ENCODE measurements around the gene ATP11A. TPM values are rescaled to one million over a fixed set of nuclear protein-coding genes. Genes with fewer than 3 reads are reported as not detected.

ATP11A gene
- total RNA-seq, 1 experiment from 2014 or later, result 8.8 TPM

DNA sequence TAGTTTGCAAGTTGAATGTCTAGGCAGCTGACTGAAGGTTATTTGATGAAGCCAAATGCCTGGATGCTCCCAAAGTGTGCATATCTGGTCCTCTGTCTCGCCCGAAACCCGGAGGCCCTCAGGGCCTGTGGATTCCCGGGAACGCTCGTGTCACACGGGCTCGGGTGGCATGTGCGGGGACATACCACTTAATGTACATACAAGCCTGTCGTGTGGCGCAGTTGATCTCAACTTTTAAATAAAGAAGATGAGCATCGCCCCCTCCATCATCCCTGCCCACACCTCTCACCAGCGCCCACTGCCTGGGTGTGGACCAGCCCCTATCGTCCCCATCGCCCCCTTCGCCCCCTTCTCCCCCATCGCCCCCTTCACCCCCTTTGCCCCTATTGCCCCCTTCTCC, 33.9 kb downstream of the ATP11A start:
- DNase-seq (ENCODE audit: low spot score), result no peak

DNA sequence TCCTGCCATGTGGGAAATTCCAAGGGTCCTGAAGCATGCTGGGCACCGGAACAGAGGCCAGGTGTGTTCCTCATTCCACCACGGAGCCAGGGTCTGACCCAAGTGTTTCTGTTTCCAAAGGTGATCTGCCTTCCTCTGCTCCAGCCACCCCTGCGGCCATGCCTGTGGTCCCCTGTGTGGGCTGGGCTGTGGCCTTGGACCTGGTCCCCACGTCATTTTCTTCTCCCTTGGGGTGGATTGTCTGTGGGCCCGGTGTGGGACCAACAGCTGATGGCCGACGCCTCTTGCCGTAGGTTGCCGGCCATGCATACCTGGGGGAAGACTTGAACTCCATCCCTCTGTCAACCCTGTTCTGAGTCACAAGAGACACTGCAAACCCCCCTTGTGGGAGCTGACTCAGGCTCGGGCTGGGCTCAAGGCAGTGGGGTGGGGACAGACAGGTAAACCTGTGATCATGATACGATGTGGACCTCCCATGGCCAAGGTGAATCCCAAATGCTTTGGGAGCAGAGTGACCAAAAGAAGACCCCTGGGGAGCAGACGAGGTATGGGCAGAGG, 35.0 kb downstream of the ATP11A start:
- DNase-seq (ENCODE audit: low spot score), result no peak

DNA sequence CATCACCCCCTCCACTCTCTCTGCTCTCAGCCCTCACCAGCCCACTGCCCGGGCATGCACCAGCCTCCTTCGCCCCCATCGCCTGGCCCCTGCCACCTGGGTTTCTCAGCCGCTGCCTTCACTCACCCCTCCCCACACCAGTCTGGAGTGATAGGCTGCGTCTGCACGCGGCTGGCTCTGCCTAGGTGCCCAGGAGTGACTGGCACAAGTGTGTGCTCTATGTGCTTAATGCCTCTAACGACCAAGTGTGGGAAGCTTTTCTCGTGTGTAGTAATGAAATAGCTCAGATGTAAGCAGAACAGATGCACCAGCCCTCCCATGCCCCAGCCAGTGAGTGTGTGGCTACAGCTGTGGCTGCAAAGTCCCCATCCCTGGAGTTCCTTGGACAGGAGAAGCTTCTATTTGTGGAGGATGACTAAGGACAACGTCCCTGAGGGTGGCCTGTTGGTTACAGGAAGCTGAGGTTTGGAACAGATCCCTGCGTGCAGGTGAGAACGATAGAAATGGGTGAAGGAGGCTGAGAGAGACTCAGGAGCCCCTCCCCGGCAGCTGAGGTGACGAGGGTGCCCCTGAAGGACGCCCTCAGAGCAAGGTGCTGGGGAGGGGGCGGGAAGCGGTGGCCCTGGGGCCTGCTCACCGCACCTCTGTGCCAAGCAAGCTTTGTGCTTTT, 35.6 kb downstream of the ATP11A start:
- DNase-seq (ENCODE audit: low spot score), result peak; percentile 93

DNA sequence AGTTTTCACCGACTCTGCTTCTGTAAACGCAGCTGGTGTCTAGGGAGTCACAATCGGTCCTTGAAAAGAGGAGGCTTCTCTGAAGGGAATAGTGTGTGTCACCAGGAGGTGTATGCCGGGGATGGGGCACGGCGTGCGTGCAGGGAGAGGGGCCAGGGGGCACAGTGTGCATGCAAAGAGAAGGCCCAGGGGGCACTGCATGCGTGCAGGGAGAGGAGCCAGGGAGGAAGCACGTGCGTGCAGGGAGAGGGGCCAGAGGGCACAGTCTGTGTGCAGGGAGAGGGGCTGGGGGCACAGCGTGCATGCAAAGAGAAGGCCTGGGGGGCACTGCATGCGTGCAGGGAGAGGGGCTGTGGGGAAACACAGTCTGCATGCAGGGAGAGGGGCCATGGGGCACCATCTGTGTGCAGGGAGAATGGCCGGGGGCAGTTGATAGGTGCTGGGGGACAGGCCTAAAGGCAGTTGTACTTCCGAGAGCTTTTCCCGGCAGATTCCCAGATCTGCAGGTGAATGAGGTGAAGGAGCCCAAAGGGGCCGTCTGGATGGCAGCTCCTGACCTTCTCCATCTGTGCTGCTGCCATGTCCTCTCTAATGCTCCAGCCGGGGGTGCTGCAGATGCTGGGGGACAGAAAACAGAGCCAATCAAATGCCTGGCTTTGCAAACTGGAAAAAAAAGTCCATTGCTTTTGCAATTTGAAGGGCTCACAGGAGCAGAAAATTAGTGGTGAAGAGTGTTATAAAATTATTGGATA, 36.4 kb downstream of the ATP11A start:
- DNase-seq (ENCODE audit: low spot score), result no peak

DNA sequence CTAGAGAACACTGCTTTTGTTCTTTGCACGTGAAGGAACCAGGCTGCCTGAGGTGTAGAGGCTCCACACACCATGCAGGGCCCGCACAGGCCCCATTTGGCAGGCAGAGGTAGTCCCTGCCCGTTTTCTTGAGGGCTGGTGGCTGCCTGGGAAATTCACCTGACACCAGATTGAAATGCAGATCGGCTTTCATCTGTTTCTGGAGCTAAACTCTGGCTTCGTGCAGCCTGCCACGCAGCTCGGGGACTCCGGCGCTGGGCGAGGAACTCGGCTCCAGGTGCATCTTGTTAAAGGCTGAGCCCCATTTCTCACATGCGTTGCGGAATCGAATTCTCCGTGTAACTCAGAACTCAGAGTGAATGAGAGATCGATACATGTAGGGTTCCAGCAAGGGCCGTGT, 37.7 kb downstream of the ATP11A start:
- no peak for DNase-seq (ENCODE audit: low spot score)

DNA sequence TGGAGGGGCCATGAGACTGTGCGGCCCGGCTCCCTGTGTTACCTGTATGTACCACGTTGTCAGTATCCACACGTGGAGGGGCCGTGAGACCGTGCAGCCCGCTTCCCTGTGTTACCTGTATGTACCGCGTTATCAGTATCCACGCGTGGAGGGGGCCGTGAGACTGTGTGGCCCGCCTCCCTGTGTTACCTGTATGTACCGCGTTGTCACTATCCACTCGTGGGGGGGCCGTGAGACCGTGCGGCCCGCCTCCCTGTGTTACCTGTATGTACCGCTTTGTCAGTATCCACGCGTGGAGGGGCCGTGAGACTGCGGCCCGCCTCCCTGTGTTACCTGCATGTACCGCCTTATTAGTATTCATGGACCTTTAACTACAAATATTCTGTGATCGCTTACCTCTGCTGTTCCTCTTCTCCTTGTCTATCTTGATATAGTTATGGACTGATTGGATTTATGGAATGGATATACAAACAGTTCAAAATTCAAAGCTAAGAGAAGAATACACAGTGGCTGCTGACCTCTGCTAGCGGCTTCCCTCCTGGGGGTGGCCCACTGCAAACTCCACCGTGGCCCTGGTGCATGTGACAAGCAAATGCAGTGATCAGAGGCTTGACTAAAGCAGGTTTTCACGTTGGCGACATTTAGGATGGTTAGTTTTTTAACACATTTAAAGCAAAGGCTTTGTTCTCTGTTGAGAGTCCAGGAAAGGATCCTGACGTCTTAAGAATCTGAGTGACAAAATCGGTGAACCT, 38.7 kb downstream of the ATP11A start:
- DNase-seq (ENCODE audit: low spot score), result no peak

DNA sequence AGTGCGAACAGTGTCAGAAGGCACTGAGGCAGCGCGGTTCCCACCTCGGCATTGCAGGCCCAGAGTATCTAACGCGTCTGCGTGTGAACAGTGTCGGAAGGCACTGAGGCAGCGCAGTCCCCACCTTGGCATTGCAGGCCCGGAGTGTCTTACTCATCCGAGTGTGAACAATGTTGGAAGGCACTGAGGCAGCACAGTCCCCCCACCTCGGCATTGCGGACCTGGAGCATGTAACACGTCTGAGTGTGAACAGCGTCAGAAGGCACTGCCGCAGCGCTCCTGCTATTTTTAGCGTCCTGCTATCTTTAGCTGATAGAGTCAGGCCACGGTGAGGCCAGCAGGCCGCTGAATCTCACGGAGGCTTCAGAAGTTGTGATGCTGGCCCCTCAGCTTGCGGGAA, 39.6 kb downstream of the ATP11A start:
- DNase-seq (ENCODE audit: low spot score), result no peak

DNA sequence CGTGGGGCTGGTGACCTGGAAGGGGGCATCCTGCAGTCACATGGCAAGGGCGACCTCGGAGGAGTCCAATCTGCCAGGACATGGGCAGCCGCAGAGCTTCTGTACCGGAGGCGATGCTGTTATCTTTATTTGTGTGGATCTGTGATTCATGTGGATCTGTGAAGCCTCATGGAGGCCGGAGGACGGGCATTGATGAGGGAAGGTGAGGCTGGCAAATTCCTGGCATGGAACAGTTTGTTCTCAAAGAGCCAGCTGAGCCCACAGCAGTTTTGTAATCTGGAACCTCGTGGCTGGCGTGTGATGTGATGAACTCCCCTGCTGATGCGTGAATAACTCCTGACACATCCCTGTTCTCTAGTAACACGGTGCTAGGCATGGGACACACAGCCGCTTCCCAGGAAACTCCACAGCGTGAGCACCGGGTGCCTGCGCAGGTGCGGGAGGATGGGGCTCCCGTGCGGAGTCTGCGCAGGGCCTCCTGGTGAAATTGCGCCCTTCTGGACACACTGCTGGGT, 40.4 kb downstream of the ATP11A start:
- DNase-seq (ENCODE audit: low spot score), result no peak

DNA sequence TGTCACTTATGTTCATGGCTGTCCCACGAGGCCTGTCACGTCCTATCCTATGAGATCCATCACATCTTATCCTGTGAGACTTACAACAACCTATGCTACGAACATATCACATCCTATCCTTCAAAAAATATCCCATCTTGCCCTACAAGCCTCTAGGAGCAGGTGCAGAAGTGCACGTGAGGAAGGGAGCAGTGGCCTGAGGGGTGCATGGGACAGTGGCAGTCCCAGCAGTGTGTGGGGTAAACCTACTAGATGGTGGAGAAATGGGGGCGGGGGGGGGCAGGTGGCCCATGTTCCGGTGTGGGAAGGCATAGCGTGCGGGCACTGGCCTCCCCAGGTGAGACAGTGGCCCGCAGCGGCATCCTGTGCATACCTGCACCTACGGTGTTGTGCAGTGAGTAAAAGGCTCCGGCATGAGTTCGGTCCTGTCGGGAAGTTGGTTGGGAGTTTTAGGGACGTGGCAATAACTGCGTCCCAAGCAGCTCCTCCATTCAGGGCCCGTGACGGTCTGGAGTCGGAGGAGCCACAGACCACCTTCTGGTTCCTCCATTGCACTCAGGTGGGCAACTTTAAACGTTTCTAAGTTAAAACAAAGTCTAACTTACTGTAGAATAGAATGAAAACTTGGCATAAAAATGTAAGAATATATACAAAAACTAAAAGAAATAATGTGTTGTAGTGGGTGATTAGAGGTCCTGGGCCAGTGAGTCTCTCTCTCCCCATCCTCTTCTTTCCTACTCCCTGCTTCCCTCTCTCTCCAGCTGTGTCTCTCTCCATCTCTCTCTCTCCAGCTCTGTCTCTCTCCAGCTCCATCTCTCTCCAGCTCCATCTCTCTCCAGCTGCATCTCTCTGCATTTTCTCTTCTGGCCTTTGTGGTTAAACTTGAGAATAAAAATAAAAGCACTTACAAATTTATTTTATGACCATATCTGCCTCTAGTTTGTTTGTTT, 42.1 kb downstream of the ATP11A start:
- DNase-seq (ENCODE audit: low spot score), result no peak

DNA sequence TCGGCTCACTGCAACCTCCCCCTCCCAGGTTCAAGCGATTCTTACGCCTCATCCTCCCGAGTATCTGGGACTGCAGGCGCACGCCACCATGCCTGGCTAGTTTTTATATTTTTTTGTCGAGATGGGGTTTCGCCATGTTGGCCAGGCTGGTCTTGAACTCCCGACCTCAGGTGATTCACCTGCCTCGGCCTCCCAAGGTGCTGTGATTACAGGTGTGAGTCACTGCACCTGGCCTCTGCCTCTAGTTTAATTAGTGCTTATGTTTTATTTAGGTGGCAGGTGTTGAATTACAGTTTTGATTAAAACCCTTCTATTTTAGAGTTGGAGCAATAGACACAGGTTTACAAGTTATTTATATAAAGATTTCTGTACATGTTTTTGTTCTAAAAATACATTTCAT, 42.8 kb downstream of the ATP11A start:
- DNase-seq (ENCODE audit: low spot score), result no peak

DNA sequence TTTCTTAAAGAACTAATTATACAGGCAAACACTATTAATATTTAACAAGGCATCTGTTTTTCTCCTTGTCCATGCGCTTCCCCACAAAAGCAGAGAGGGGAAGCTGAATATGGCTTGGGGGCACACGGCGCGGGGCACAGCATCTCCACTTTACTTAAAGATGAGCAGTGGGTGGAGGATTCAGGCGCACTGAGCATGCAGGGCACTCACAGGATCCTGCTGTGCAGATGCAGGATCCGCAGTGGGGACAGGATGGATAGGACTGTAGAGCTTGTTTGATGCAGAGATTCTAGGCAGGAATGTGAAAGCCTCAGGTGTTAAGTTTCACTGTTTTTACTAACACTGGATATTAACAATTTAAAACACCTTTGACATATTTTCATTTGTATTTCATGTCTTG, 43.3 kb downstream of the ATP11A start:
- no peak for DNase-seq (ENCODE audit: low spot score)

DNA sequence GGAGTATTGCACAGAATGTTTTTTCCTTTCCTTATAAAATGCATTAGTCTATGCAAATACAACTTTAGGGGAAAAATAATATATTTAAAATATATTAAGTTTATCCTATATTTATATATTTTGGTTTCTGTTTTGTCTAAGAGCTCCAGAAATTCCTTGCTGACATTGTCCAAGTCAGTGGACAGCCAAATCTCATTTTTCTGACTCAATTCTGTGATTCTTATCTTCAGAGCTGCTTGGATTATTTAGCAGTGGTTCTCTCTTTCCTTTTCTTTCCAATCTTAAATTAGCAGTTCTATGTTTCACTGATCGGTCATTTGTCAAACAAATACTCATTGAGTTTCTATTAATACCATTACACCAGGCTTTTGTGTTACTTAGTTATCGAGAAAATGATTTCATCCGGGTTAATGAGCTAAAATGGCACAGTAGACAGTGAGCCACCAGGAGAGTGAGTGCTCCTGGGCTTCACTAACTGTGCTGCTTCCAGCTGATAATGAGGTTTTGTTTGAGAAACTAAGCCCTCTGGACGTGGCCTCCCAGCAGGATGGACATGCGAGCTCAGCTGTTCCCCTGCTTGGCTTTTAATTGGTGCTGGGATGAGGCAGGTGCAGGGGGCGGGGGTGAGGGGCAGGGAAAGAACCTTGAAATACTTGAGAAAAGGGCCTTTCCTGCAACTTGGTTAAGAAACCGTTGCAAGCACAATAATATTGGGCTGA, 44.0 kb downstream of the ATP11A start:
- no peak for DNase-seq (ENCODE audit: low spot score)

DNA sequence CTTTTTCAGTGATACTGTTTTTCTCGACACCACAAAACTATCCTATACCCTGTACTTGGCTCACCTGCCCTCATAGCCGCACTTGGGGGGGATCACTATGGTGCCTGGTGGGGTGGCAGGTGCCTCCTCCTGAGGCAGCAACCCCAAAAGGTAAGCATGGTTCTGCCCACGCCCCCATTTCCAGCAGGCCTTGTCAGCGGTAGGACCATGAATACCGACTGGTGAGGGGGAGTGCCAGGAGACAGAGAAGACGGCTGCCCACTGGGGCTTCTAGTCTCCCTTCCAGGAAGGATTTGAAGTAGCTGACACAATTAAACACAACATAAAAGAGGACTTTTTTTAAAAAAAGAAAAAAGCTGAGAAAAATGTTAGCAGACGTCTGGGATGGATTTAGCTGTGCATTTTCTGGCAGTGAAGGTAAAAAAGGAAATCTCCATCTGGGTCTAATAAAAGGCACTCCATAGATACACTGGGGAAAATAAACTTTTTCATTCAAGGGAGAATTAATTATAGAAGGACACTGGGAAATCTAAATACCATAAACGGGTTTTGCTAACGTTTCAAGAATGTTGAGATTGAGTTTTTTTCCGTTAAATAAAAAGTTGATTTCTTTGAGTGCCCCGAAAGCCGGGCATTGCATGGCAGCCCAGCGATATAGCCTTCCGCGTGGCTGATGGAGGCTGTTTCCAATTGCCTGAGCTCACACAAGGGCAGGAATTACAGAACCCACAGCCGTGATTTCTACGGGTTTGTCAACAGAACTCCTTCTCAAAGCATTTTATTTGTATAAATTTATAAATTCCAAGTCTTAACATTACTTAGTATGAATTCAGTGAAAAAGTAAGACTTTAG, 45.1 kb downstream of the ATP11A start:
- no peak for DNase-seq (ENCODE audit: low spot score)

DNA sequence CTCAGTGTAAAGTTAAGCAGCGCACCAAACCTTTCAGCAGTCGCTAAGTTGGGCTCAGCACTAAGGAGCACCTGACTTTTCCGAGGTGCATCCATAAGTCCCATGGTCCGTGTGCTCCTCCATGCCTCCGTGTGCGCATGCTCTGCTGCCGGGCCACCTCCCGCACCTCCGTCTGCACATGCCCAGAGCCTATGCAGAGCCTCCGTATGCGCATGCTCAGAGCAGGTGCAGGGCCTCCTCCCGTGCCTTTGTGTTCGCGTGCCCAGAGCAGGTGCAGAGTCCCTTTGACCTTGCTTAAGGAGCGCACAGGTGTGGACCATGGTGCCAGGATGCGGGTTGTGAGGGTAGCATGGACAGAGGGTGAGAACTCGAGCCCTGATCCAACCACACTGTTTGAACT, 46.0 kb downstream of the ATP11A start:
- DNase-seq (ENCODE audit: low spot score), result no peak

DNA sequence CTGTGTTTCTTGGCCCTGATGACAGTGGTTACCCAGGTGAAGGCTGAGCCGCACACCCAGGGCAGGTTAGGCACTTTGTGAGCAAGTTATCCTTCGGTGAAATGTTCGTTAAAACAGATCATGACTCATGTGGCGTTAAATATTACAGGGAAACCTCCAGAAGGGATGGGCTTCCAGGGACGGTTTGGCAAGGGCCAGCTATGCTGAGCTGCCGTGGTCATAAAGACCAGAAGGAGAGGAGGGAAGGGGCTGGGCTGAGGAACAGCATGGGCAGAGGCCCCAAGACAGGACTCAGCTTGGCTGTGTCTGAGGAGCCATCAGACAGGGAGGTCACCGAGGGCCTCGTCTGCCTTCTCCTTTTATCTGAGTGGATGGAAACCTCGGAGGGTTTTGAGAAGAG, 47.5 kb downstream of the ATP11A start:
- no peak for DNase-seq (ENCODE audit: low spot score)

DNA sequence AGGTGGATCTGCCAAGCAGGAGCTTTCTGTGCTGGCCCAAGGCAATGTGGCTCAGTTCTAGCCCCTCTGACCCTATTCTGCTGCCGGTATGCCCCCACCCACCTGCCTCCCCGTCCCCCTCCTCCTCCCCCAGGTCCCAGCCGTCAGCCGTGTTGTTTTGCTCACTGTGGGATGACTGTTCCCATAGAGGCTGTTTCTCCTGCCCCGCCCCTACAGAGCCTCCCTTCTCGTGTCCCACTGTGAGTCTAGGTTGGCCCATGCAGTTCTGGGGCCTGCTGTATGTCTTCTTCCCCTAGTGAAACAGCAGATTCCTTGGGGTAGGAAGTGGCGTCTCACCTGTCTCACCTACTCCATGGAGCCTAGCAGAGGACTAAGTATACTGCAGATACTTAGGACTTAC, 48.8 kb downstream of the ATP11A start:
- no peak for DNase-seq (ENCODE audit: low spot score)

DNA sequence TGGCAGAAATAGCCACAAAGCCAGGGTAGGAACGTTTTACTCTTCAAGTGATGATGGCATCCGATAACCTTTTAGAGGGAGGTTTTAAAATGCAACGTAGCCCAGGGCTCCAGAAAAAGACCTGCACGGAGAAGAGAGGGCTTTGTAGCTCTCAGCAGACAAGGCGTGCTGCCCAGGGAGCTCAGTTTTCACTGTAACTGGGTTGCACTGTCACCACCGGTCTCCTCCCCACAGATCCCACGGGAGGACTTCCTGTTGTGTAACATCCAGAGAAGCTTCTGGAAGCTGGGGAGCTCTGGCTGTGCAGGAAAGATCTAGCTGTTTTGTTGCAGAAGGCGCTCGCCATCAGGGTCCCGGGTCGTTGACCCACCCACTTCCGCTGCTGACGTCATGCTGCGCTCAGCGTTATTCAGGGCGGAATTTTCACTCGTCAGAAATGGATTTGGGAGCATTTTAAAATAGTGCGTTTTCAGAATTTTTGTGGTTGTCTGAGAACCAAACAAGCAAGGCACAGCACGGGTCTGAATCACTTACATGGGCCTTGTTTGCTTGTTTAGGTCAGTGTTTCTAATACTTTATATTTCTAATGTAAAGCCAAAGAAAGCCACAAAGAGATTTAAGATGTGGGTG, 50.8 kb downstream of the ATP11A start:
- DNase-seq (ENCODE audit: low spot score), result peak; percentile 71

DNA sequence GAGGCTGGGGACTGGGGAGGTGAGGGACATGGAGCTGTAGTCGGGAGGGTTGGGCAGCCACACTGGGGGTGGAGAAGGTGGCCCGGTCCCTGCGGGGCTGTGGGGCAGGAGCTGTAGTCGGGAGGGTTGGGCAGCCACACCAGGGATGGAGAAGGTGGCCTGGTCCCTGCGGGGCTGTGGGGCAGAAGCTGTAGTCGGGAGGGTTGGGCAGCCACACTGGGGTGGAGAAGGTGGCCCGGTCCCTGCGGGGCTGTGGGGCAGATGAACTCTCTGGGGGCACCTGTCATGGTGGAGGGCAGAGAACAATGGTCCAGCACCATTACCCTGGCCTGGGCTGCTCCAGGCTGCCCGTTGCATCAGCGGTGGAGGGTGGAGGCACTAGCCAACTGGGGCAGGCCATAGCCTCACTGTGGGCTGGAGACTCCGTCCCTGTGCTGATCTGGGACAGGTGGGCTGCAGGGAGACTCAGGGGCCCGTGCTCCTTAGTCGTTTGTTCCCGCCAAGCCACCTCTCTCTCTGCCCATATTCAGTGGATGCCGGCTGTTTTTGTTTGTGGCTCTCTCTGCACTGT, 51.4 kb downstream of the ATP11A start:
- no peak for DNase-seq (ENCODE audit: low spot score)

All from A172 (cell line).